Caco-2 (cell line): ENCODE measurements around the gene TRNT1. TPM values are rescaled to one million over a fixed set of nuclear protein-coding genes. Genes with fewer than 3 reads are reported as not detected.

Source experiments
- BruUV-seq: library from RNA; stranded (reverse); fragments of 400-500 nt; replicated peaks from 2 replicates; lab custom pipeline; 2021; lab: Mats Ljungman, UMichigan
- CTCF ChIA-PET: fragments of 300-600 bp; sonication (Branson Sonifier 250); formaldehyde crosslinking; loops from one replicate; lab custom pipeline; 2022; ENCODE audit warnings: antibody characterized with exemption; lab: Charles Lee
- POLR2A ChIA-PET: fragments of 300-600 bp; sonication (Branson Sonifier 250); formaldehyde crosslinking; loops from one replicate; lab custom pipeline; 2022; ENCODE audit warnings: antibody characterized with exemption; lab: Charles Lee
- DNase-seq, 2 experiments: peaks; one replicate each; pipeline versions ENCODE4 v3.0.0 to v3.0.0-alpha.2; 2020 to 2022
- H3K27me3 ChIP-seq: replicated peaks from 2 replicates; pipeline ENCODE4 v1.6.0; 2011; ENCODE audit warnings: low read length; ENCODE audit not compliant: control insufficient read depth, insufficient read depth
- H3K36me3 ChIP-seq: 2 replicates; pipeline ENCODE4 v1.5.1; 2011; ENCODE audit warnings: low read length; ENCODE audit not compliant: control insufficient read depth, insufficient read depth
- H3K4me1 ChIP-seq: fragments of 250-450 bp; sonication (Bioruptor Pico); 2 replicates; pipeline ENCODE4 v1.5.1; 2020; ENCODE audit warnings: mild to moderate bottlenecking
- H3K4me3 ChIP-seq: 2 replicates; pipeline ENCODE4 v1.5.1; 2011; ENCODE audit warnings: low read depth, mild to moderate bottlenecking, control low read depth, low read length
- H3K9me3 ChIP-seq: fragments of 250-450 bp; sonication (Bioruptor Pico); 2 replicates; pipeline ENCODE4 v1.5.1; 2020; ENCODE audit warnings: mild to moderate bottlenecking, moderate library complexity
- H3K27ac Mint-ChIP-seq: one replicate; pipeline ENCODE4 v1.8.0; 2022; ENCODE audit warnings: mixed read lengths; ENCODE audit not compliant: unreplicated experiment
- H3K27me3 Mint-ChIP-seq: one replicate; pipeline ENCODE4 v1.8.0; 2022; ENCODE audit warnings: mixed read lengths; ENCODE audit not compliant: insufficient read depth, unreplicated experiment
- H3K36me3 Mint-ChIP-seq: one replicate; pipeline ENCODE4 v1.8.0; 2022; ENCODE audit warnings: mild to moderate bottlenecking, mixed read lengths; ENCODE audit not compliant: insufficient read depth, unreplicated experiment
- H3K4me1 Mint-ChIP-seq: one replicate; pipeline ENCODE4 v1.8.0; 2022; ENCODE audit warnings: low read depth, mixed read lengths; ENCODE audit not compliant: unreplicated experiment
- H3K4me3 Mint-ChIP-seq: one replicate; pipeline ENCODE4 v1.8.0; 2022; ENCODE audit warnings: mild to moderate bottlenecking, moderate library complexity, mixed read lengths; ENCODE audit not compliant: unreplicated experiment
- H3K9me3 Mint-ChIP-seq: one replicate; pipeline ENCODE4 v1.8.0; 2022; ENCODE audit warnings: mixed read lengths; ENCODE audit not compliant: unreplicated experiment
- CTCF ChIP-seq, 2 experiments: fragments of 200-600 bp in 1 of 2; IDR thresholded peaks; 1 replicate in 1 of 2; 2 replicates in 1 of 2; pipeline versions ENCODE4 v1.5.1 to v1.8.0; 2011 to 2022; ENCODE audit warnings: antibody characterized with exemption in 1 of 2, control low read depth in 1 of 2, inconsistent platforms in 1 of 2, low read depth in 1 of 2, low read length in 1 of 2, mild to moderate bottlenecking in 1 of 2, moderate library complexity in 1 of 2; ENCODE audit not compliant: insufficient read depth in 1 of 2, severe bottlenecking in 1 of 2, unreplicated experiment in 1 of 2
- intact Hi-C: fragments of 100-400 bp; cut with micrococcal nuclease; formaldehyde crosslinking; loops from one replicate; pipeline ENCODE4 v1.10.0; 2022; ENCODE audit not compliant: unreplicated experiment
- total RNA-seq: library from RNA; stranded (reverse); gene quantifications from 2 replicates; pipeline ENCODE4 v1.2.3, GENCODE V29; 2022

The TRNT1 gene
- total RNA-seq, 1 experiment from 2014 or later: 43.6 TPM

GRCh38 chr3:3196148-3196861 is 69.6 kb downstream of the TRNT1 start:
- no peak overlapping the region for H3K4me3 Mint-ChIP-seq
- POLR2A ChIA-PET: no interaction called here

More at GRCh38 chr3:3196148-3196861, 69.6 kb downstream of the TRNT1 start:
- intact Hi-C loops: loop anchor here (1.0 kb wide), 2 partner anchors 1076 to 1094 kb away; no protein-coding TSS in a partner anchor
- TF ChIP-seq CTCF (IDR thresholded peaks at IDR 0.05; ENCODE audit: insufficient read depth in 1 of 2, low read depth in 1 of 2, low read length in 1 of 2, severe bottlenecking in 1 of 2, unreplicated experiment in 1 of 2): peak; percentile 43 to 65
- Mint-ChIP-seq H3K9me3 (no peaks in the 10 kb centered on the region), H3K36me3 (no peaks in the 10 kb centered on the region), H3K27ac (no peak overlapping the region), H3K4me1 (peaks cover 6% of the 10 kb centered on the region), H3K27me3 (no peaks in the 10 kb centered on the region)
- DNase-seq: peak in 1 of 2 experiments; percentile 47
- Histone ChIP-seq H3K9me3 (no peaks in the 10 kb centered on the region), H3K27me3 (no peaks in the 10 kb centered on the region), H3K4me1 (no peaks in the 10 kb centered on the region), H3K4me3 (no peak overlapping the region), H3K36me3 (no peaks in the 10 kb centered on the region)
- CTCF ChIA-PET: interaction anchor here (1.0 kb wide), 1 partner anchor 802 kb away, joined by 5 read pairs; no protein-coding TSS in a partner anchor
- no TSS peak for BruUV-seq

Other genes with a start within 250 kb of the TRNT1 start
- 0.09 and 0.23 TPM in 2 replicates for gene IL5RA, start 16.6 kb upstream of the TRNT1 start, total RNA-seq
- 38.0 and 42.1 TPM in 2 replicates for gene CRBN, start 52.8 kb downstream of the TRNT1 start, total RNA-seq